DND-41 (cell line): ENCODE results near the gene SLC35F3.

Source experiments
- EZH2 ChIP-seq: IDR thresholded peaks from 3 replicates; pipeline ENCODE4 v1.6.1; 2012; ENCODE audit warnings: borderline replicate concordance, low read depth, mild to moderate bottlenecking, moderate library complexity, low read length, inconsistent platforms; ENCODE audit not compliant: severe bottlenecking
- TF ChIP-seq, protein P1 (sequence below): IDR thresholded peaks from 2 replicates; pipeline ENCODE4 v1.5.1; 2012; ENCODE audit warnings: borderline replicate concordance, low read length, moderate library complexity, mild to moderate bottlenecking; ENCODE audit not compliant: poor library complexity, severe bottlenecking; ENCODE audit errors: extremely low read depth

DNA sequence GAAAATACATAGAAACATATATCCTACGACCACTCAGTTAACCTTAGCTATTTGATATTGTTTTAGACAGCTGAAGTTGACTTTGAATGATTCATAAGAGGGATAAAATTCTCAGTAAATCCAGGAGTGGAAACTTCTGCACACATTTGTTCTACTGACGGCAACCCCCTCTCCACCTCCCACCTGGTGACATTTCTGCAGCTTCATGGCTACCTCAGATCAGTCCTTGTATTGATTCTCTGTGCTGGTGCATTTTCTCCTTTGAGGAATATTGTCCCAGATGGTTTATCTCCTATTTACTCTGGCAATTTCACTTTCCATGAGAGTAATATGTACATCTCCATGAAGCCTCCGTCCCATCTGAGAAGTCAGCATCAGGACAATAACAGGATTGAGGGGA is 411.1 kb downstream of the SLC35F3 start:
- TF ChIP-seq, protein P1, sequence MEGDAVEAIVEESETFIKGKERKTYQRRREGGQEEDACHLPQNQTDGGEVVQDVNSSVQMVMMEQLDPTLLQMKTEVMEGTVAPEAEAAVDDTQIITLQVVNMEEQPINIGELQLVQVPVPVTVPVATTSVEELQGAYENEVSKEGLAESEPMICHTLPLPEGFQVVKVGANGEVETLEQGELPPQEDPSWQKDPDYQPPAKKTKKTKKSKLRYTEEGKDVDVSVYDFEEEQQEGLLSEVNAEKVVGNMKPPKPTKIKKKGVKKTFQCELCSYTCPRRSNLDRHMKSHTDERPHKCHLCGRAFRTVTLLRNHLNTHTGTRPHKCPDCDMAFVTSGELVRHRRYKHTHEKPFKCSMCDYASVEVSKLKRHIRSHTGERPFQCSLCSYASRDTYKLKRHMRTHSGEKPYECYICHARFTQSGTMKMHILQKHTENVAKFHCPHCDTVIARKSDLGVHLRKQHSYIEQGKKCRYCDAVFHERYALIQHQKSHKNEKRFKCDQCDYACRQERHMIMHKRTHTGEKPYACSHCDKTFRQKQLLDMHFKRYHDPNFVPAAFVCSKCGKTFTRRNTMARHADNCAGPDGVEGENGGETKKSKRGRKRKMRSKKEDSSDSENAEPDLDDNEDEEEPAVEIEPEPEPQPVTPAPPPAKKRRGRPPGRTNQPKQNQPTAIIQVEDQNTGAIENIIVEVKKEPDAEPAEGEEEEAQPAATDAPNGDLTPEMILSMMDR: no peak
- no peak for TF ChIP-seq EZH2
